K562 (cell line): ENCODE results near the gene FRMD4A. TPM values are rescaled to one million over a fixed set of nuclear protein-coding genes. Genes with fewer than 3 reads are reported as not detected.
"Not testable (repeated sequence)": the region's sequence is repeated elsewhere in the genome, so short reads cannot be mapped to it uniquely, and the experiment has no call there.

Experiments
- ATAC-seq: fragments of 200-7000 bp; cut with Tn5 transposase; 3 replicates; pipeline ENCODE4 v1.9.1; 2020; ENCODE audit warnings: moderate library complexity
- BruUV-seq: library from RNA; stranded (reverse); fragments of 400-500 nt; replicated peaks from 2 replicates; lab custom pipeline; 2021; lab: Mats Ljungman, UMichigan
- CTCF ChIA-PET: fragments of 300-600 bp; formaldehyde crosslinking; extraction: SDS; loops from one replicate; lab custom pipeline; 2021; ENCODE audit warnings: low intra/inter-chr PET ratio; lab: Yijun Ruan, JAX
- POLR2A ChIA-PET: fragments of 300-600, 350-650 bp; sonication (Branson Sonifier 250); formaldehyde crosslinking; extraction: SDS; loops from one replicate; lab custom pipeline; 2021; ENCODE audit warnings: antibody characterized with exemption, inconsistent platforms; lab: Yijun Ruan, JAX
- DNase-seq, 4 experiments: peaks; one replicate each; pipeline versions ENCODE4 v3.0.0 to v3.0.0-alpha.2; 2011 to 2018; ENCODE audit warnings: low spot score in 3 of 4, mixed read lengths in 3 of 4; ENCODE audit errors: extremely low read depth in 1 of 4
- FAIRE-seq: peaks from 2 replicates; lab custom pipeline; 2011; peaks lifted over from hg19 to GRCh38; lab: Jason Lieb, UNC
- H2AFZ ChIP-seq: 2 replicates; pipeline ENCODE4 v1.6.0; 2011; ENCODE audit warnings: low read depth, low read length, control low read depth, inconsistent platforms
- H3K27ac ChIP-seq: fragments of 200-600 bp; 3 replicates; pipeline ENCODE4 v1.8.0; 2011; ENCODE audit warnings: low read depth, mild to moderate bottlenecking, control low read depth, inconsistent platforms, low read length, moderate library complexity, mixed read lengths; ENCODE audit errors: extremely low read depth
- H3K27me3 ChIP-seq, 2 experiments: fragments of 300-600 bp in 1 of 2; 2 replicates in 1 of 2; 3 replicates in 1 of 2; pipeline versions ENCODE4 v1.6.0 to v1.8.0; 2011; ENCODE audit warnings: inconsistent platforms in 2 of 2, low read length in 2 of 2, mild to moderate bottlenecking in 1 of 2, mixed read lengths in 1 of 2, moderate library complexity in 1 of 2; ENCODE audit not compliant: control insufficient read depth in 2 of 2, insufficient read depth in 2 of 2
- H3K36me3 ChIP-seq: fragments of 300-600 bp; 3 replicates; pipeline ENCODE4 v1.8.0; 2011; ENCODE audit warnings: mild to moderate bottlenecking, low read length, inconsistent platforms; ENCODE audit not compliant: control insufficient read depth, insufficient read depth
- H3K4me1 ChIP-seq, 2 experiments: fragments of 200-600 bp in 1 of 2; replicated peaks in 1 of 2; 2 replicates in 1 of 2; 3 replicates in 1 of 2; pipeline versions ENCODE4 v1.5.1 to v1.8.0; 2011; ENCODE audit warnings: inconsistent platforms in 2 of 2, low read length in 2 of 2, mild to moderate bottlenecking in 1 of 2, mixed read lengths in 1 of 2, moderate library complexity in 1 of 2; ENCODE audit not compliant: control insufficient read depth in 2 of 2, insufficient read depth in 2 of 2
- H3K4me2 ChIP-seq: 2 replicates; pipeline ENCODE4 v1.6.1; 2011; ENCODE audit warnings: low read length, control low read depth, inconsistent platforms, mixed read lengths; ENCODE audit not compliant: insufficient read depth
- H3K4me3 ChIP-seq: fragments of 200-600 bp; sonication (generic), shearing (Covaris generic); 2 replicates; pipeline ENCODE4 v1.5.1; 2016; ENCODE audit warnings: control low read depth, inconsistent platforms
- H3K79me2 ChIP-seq: fragments of 200-600 bp; 3 replicates; pipeline ENCODE4 v1.8.0; 2011; ENCODE audit warnings: low read length, inconsistent platforms; ENCODE audit not compliant: control insufficient read depth, insufficient read depth
- H3K9ac ChIP-seq, 2 experiments: 2 replicates each; pipeline versions ENCODE4 v1.6.0 to v1.6.1; 2011; ENCODE audit warnings: low read depth in 2 of 2, low read length in 2 of 2, control low read depth in 1 of 2, inconsistent platforms in 1 of 2, mild to moderate bottlenecking in 1 of 2, mixed read lengths in 1 of 2; ENCODE audit not compliant: insufficient read depth in 1 of 2
- H3K9me1 ChIP-seq: one replicate; pipeline ENCODE4 v1.6.0; 2011; ENCODE audit warnings: inconsistent platforms, mild to moderate bottlenecking, low read length, moderate library complexity; ENCODE audit not compliant: control insufficient read depth, insufficient read depth
- H3K9me3 ChIP-seq: replicated peaks from 2 replicates; pipeline ENCODE4 v1.5.1; 2011; ENCODE audit warnings: low read depth, low read length, inconsistent platforms; ENCODE audit not compliant: control insufficient read depth, insufficient read depth
- H4K20me1 ChIP-seq: replicated peaks from 2 replicates; pipeline ENCODE4 v1.6.1; 2011; ENCODE audit warnings: low read length, inconsistent platforms, mixed read lengths; ENCODE audit not compliant: control insufficient read depth, insufficient read depth
- ARHGAP35 ChIP-seq: fragments of 450-650 bp; IDR thresholded peaks from 2 replicates; pipeline ENCODE4 v1.6.1; 2018; ENCODE audit not compliant: partially characterized antibody
- CEBPG ChIP-seq, 3 experiments: fragments of 200-800 bp in 1 of 3; sonication (Bioruptor generic) in 1 of 3; sonication (generic) in 1 of 3; formaldehyde crosslinking in 1 of 3; IDR thresholded peaks in 2 of 3; conservative IDR thresholded peaks in 1 of 3; 2 replicates each; pipeline versions ENCODE4 v1.6.1 to v1.8.0; 2016 to 2022; ENCODE audit warnings: missing compliant biosample characterization in 2 of 3, missing genetic modification characterization in 2 of 3, mild to moderate bottlenecking in 1 of 3, missing genetic modification reagents in 1 of 3
- DLX4 ChIP-seq: fragments of 250-450 bp; sonication (Bioruptor Pico); IDR thresholded peaks from 2 replicates; pipeline ENCODE4 v1.6.1; 2021; ENCODE audit warnings: mild to moderate bottlenecking
- FOXK2 ChIP-seq, 2 experiments: fragments of 450-650 bp; IDR thresholded peaks in 1 of 2; conservative IDR thresholded peaks in 1 of 2; 2 replicates each; pipeline ENCODE4 v1.6.1; 2016; ENCODE audit warnings: low read depth in 2 of 2, mild to moderate bottlenecking in 1 of 2
- HNRNPK ChIP-seq: fragments of 200-400 bp; formaldehyde crosslinking; IDR thresholded peaks from one replicate; pipeline ENCODE4 v1.6.1; 2018; ENCODE audit warnings: mild to moderate bottlenecking, low read depth, low read length; ENCODE audit not compliant: poor library complexity, severe bottlenecking
- HNRNPLL ChIP-seq: fragments of 200-400 bp; formaldehyde crosslinking; IDR thresholded peaks from 2 replicates; pipeline ENCODE4 v1.6.1; 2017; ENCODE audit warnings: low read length, low read depth, mild to moderate bottlenecking; ENCODE audit not compliant: poor library complexity, severe bottlenecking
- MITF ChIP-seq: IDR thresholded peaks from 2 replicates; pipeline ENCODE4 v1.6.1; 2014; ENCODE audit warnings: antibody characterized with exemption
- POU5F1 ChIP-seq: fragments of 150-350 bp; IDR thresholded peaks from 2 replicates; pipeline ENCODE4 v1.6.1; 2014; ENCODE audit warnings: borderline replicate concordance, low read length, low read depth, mild to moderate bottlenecking; ENCODE audit not compliant: partially characterized antibody
- TEAD2 ChIP-seq: fragments of 450-650 bp; IDR thresholded peaks from 2 replicates; pipeline ENCODE4 v1.6.1; 2016; ENCODE audit warnings: missing genetic modification characterization, control low read depth, missing compliant biosample characterization
- XRCC4 ChIP-seq: IDR thresholded peaks from one replicate; pipeline ENCODE4 v1.6.1; 2011; ENCODE audit not compliant: insufficient read depth, insufficient read length; ENCODE audit errors: extremely low read depth
- ZNF764 ChIP-seq: fragments of 250-450 bp; sonication (Bioruptor Pico); IDR thresholded peaks from 2 replicates; pipeline ENCODE4 v1.4.0; 2020; ENCODE audit warnings: low read depth, mild to moderate bottlenecking, moderate library complexity
- WGBS: fragments of 100-300 bp; shearing (Covaris generic); methylation state at CpG from one replicate; pipeline ENCODE4 v1.1.6; 2016; ENCODE audit warnings: low coverage, mixed read lengths; ENCODE audit not compliant: insufficient coverage; ENCODE audit errors: missing lambda C conversion rate; 5-methylcytosine and 5-hydroxymethylcytosine counted together
- in situ Hi-C: fragments of 300-500 bp; cut with MboI; formaldehyde crosslinking; loops from 4 replicates; pipeline ENCODE4 v1.15.0; 2018; ENCODE audit warnings: inconsistent platforms, mixed read lengths
- intact Hi-C: fragments of 100-400 bp; cut with micrococcal nuclease; formaldehyde crosslinking; loops from 2 replicates; pipeline ENCODE4 v1.14.2; 2022
- polyA plus RNA-seq, 8 experiments: library from polyadenylated mRNA; depleted of rRNA in 4 of 8; stranded (reverse) in 5 of 8; unstranded in 3 of 8; fragments of >200 nt; fragmentation: Nextera tagmentation in 2 of 8; fragmentation: Illumina TruSeq in 1 of 8; extraction: Ambion mirVana in 2 of 8; extraction: Trizol in 1 of 8; gene quantifications; 2 replicates each; pipeline versions ENCODE4 v1.2.1 to v1.2.3, GENCODE V29; 2011 to 2014; ENCODE audit warnings: inconsistent platforms in 1 of 8, missing spikeins in 1 of 8
- total RNA-seq, 7 experiments: library from RNA; depleted of rRNA in 6 of 7; stranded (reverse); fragments of >200 nt in 6 of 7; fragmentation: Illumina TruSeq in 2 of 7; extraction: Trizol in 2 of 7; gene quantifications; 2 replicates each; pipeline versions ENCODE4 v1.2.1 to v1.2.3, GENCODE V29; 2011 to 2021; ENCODE audit warnings: low replicate concordance in 1 of 7

Gene FRMD4A
- total and polyA plus RNA-seq, 9 of the 15 experiments (the other 6 are each of a cell fraction or from before 2014, with no cell fraction given) = 0.80 to 5.2 (median 3.0) TPM

GRCh38 chr10:14042051-14042450, 288.7 kb downstream of the FRMD4A start:
- H3K79me2 ChIP-seq, H3K27ac ChIP-seq, H3K9me1 ChIP-seq, H3K4me2 ChIP-seq, CTCF ChIA-PET, H3K4me3 ChIP-seq, H3K36me3 ChIP-seq, H4K20me1 ChIP-seq, FAIRE-seq, H3K27me3 ChIP-seq, H2AFZ ChIP-seq, H3K9ac ChIP-seq, H3K4me1 ChIP-seq, DNase-seq, in situ Hi-C loops, BruUV-seq, ATAC-seq, H3K9me3 ChIP-seq: not testable (repeated sequence)
- 10% methylated on average over 7 of the region's 7 CpGs for WGBS
- POLR2A ChIA-PET = interaction anchor here (0.9 to 2.0 kb wide), 2 partner anchors 10 to 143 kb away, joined by 3 to 5 read pairs; no protein-coding TSS in a partner anchor
- intact Hi-C loops = loop anchor here (10.0 kb wide), 1 partner anchor 143 kb away; no protein-coding TSS in a partner anchor

GRCh38 chr10:14040787-14041631, 289.7 kb downstream of the FRMD4A start:
- H3K4me1 ChIP-seq = no peaks in the 10 kb centered on the region
- BruUV-seq = no TSS peak
- in situ Hi-C loops (no loop called here), intact Hi-C loops (loop anchor here (10.0 kb wide), 1 partner anchor 144 kb away; no protein-coding TSS in a partner anchor)
- H3K9me3 ChIP-seq = no peaks in the 10 kb centered on the region
- H3K9ac ChIP-seq = no peak overlapping the region
- peaks cover 5 to 7% of the 10 kb centered on the region in 2 experiments; a peak in 4 of 5 replicates for H3K27me3 ChIP-seq
- no peaks in the 10 kb centered on the region for H3K79me2 ChIP-seq
- H2AFZ ChIP-seq = no peak overlapping the region
- H3K36me3 ChIP-seq = no peaks in the 10 kb centered on the region
- no peaks in the 10 kb centered on the region for H4K20me1 ChIP-seq
- FAIRE-seq (no peak), DNase-seq (no peak), ATAC-seq (no peak)
- POLR2A ChIA-PET = interaction anchor here (2.0 kb wide), 1 partner anchor 9 kb away, joined by 5 read pairs; no protein-coding TSS in a partner anchor
- H3K4me3 ChIP-seq = no peak overlapping the region
- no peak overlapping the region for H3K4me2 ChIP-seq
- CTCF ChIA-PET = no interaction called here
- 11% methylated on average over 9 of the region's 9 CpGs for WGBS
- H3K27ac ChIP-seq = no peak overlapping the region
- no peaks in the 10 kb centered on the region for H3K9me1 ChIP-seq
- no peak for TF ChIP-seq ZNF764 (CRISPR knock-in tag)
- TF ChIP-seq TEAD2 (tag) = no peak
- TF ChIP-seq CEBPG (CRISPR knock-in tag; IDR thresholded peaks at IDR 0.05) = no peak
- TF ChIP-seq CEBPG (tag; conservative IDR thresholded peaks at IDR 0.05 in 1 of 2, IDR thresholded peaks at IDR 0.05 in 1 of 2) = no peak
- TF ChIP-seq MITF = no peak
- no peak for TF ChIP-seq ARHGAP35
- TF ChIP-seq HNRNPLL = no peak
- no peak for TF ChIP-seq POU5F1
- no peak for TF ChIP-seq HNRNPK
- TF ChIP-seq XRCC4 = no peak
- no peak for TF ChIP-seq DLX4
- no peak for TF ChIP-seq FOXK2 (conservative IDR thresholded peaks at IDR 0.05 in 1 of 2, IDR thresholded peaks at IDR 0.05 in 1 of 2; ENCODE audit: low read depth in 2 of 2)
